GM20000 (cell line): ENCODE results near the gene SMYD3.

ENCODE experiments used
- DNase-seq: peaks from one replicate; pipeline ENCODE4 v3.0.0; 2012; ENCODE audit warnings: low spot score
- CTCF ChIP-seq: IDR thresholded peaks from 2 replicates; pipeline ENCODE4 v1.5.1; 2012; ENCODE audit warnings: mild to moderate bottlenecking, control low read depth; ENCODE audit errors: extremely low read depth, missing control alignments

Gene SMYD3

DNA sequence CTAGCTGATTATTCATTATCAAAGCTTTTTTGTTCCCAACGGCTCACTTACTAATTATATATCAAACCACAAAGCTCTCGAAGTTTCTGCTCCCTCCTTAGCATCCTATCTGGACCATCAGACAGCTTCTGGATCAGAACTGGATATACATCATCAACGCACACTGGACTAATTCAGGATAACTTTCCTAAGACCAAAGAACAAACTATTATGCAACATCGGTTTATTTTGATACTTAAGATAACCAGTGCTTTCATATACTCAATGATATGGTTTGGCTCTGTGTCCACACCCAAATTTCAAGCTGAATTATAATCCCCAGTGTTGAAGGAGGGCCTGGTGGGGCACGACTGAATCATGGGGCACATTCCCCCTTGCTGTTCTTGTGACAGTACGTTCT, 110.8 kb downstream of the SMYD3 start:
- DNase-seq, result no peak
- TF ChIP-seq CTCF, result no peak

DNA sequence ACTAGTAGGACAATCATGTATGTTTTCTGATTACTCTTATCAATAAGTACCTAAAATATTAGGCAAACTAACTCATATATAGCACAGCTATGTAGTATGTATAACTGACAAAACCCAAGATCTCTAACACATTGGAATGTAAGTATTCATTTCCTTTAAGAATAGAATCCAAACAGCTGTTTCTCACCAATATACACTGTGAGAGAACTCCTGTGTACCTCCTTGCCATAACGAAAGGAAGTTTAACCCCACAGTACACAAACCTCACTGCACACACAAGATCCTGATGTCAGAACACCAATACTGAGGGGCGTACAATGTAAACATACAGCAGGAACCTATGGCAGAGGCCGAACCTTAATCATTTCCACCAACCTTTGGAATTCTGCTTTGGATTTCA, 113.0 kb downstream of the SMYD3 start:
- no peak for TF ChIP-seq CTCF
- no peak for DNase-seq

DNA sequence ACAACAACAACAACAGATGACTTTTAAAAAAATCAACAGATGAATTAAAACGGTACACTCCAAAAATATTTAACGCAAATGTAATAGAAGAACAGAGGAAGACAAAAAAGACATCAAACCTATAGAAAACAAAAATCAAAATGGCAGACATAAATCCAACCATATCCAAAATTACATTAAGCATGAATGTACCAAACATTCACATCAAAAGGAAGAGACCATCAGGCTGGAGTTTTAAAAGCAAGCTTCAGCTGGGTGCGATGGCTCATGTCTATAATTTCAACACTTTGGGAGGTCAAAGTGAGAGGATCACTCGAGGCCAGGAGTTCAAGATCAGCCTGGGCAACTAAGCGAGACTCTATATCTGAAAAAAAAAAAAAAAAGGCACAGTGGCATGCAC, 116.2 kb downstream of the SMYD3 start:
- DNase-seq, result no peak
- no peak for TF ChIP-seq CTCF

GRCh38 chr1:246384616-246385015, 122.5 kb downstream of the SMYD3 start:
- no peak for TF ChIP-seq CTCF
- no peak for DNase-seq

- DNase-seq, result no peak
- no peak for TF ChIP-seq CTCF
Observed at GRCh38 chr1:246383791-246384190, 123.3 kb downstream of the SMYD3 start.

DNA sequence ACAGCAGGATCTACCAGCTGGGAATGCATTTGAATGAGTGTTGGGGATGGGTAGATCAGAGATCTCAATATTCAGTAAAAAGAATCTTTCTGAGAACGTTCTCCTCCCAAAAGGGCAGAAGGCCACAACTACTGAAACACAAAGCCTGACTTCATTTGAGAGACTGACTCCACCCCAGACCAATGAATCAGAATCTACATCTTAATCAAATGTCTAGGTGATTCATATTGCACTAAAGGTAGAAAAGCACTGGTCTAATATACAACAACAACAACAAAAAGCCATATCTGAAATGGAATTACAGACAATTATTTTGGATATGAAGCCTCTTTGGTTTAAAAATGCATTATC, 123.9 kb downstream of the SMYD3 start:
- TF ChIP-seq CTCF, result no peak
- DNase-seq, result no peak

DNA sequence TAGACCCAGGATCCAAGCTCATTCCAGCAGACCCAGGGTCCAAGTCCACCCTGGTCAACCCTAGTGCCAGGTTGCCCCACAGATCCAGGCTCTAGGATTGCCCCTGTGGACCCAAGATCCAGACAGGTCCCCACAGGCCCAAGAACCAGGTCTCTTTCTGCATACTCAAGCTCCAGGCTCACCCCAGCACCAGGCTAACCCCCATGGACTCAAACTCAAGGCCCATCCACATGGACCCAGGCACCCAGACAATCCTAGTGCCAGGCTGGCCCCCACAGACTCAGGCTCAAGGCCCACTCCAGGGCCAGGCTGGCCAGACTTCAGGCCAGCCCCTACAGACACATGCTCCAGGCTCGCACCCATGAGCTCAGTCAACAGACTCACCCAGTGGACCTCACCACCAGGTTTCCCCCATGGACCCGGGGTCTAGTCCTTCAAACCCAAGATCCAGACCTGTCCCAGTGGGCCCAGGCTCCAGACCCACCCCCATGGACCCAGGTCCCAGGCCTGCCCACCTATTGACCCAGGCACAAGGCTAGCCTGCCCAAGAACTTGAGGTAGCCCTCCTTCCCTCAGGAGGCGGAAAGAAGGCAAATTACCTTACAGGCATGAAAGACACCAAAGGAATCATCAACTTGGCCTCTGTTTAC, 124.4 kb downstream of the SMYD3 start:
- TF ChIP-seq CTCF, result no peak
- DNase-seq, result no peak
